ENCODE results near the gene LSM4. TPM values are rescaled to one million over a fixed set of nuclear protein-coding genes. Genes with fewer than 3 reads are reported as not detected.

Gene LSM4
- polyA plus RNA-seq, 1 experiment = 94.7 TPM

- Histone ChIP-seq H3K4me3 (ENCODE audit: low read depth, low read length) (no peak overlapping the region), H3K36me3 (ENCODE audit: control insufficient read depth, insufficient read depth, low read length) (peaks cover 18% of the 10 kb centered on the region), H3K27me3 (ENCODE audit: control insufficient read depth, insufficient read depth, low read length) (no peaks in the 10 kb centered on the region)
- DNase-seq (ENCODE audit: low read depth) = no peak
- TF ChIP-seq, protein P1, sequence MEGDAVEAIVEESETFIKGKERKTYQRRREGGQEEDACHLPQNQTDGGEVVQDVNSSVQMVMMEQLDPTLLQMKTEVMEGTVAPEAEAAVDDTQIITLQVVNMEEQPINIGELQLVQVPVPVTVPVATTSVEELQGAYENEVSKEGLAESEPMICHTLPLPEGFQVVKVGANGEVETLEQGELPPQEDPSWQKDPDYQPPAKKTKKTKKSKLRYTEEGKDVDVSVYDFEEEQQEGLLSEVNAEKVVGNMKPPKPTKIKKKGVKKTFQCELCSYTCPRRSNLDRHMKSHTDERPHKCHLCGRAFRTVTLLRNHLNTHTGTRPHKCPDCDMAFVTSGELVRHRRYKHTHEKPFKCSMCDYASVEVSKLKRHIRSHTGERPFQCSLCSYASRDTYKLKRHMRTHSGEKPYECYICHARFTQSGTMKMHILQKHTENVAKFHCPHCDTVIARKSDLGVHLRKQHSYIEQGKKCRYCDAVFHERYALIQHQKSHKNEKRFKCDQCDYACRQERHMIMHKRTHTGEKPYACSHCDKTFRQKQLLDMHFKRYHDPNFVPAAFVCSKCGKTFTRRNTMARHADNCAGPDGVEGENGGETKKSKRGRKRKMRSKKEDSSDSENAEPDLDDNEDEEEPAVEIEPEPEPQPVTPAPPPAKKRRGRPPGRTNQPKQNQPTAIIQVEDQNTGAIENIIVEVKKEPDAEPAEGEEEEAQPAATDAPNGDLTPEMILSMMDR (IDR thresholded peaks at IDR 0.05; ENCODE audit: insufficient read depth, low read depth, low read length) = no peak
- ChIA-PET CTCF (interaction anchor here (3.7 kb wide), 1 partner anchor 9 kb away, joined by 38 read pairs; no protein-coding TSS in a partner anchor), POLR2A (no interaction called here)
Observed at GRCh38 chr19:18261474-18261873, 61.4 kb downstream of the LSM4 start.

DNA sequence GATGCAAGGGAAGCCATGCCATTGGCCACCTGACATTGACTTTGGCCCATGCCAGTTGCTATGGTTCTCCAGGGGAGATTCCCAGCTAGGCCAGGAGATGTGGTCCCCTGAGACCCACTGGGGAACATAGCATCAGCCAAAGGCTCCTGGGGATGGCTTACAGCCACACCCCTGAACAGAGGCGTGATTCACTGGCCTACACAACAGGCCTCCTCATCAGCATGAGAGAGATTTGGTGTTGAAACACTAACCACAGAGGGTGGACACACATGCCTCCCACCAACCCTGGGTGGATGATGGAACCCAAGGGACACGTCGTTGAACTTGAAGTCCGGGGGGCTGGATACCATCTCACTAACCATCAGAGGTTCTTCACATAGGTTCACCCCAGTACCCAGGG is 63.0 kb downstream of the LSM4 start:
- ChIA-PET CTCF (interaction anchor here (0.9 to 3.7 kb wide), 3 partner anchors 7 to 69 kb away, joined by 3 to 38 read pairs (median 7); no protein-coding TSS in a partner anchor), POLR2A (no interaction called here)
- no peak overlapping the region for H3K4me3 ChIP-seq (ENCODE audit: low read depth, low read length)
- TF ChIP-seq, protein P1 (IDR thresholded peaks at IDR 0.05; ENCODE audit: insufficient read depth, low read depth, low read length) = no peak
- no peaks in the 10 kb centered on the region for H3K27me3 ChIP-seq (ENCODE audit: control insufficient read depth, insufficient read depth, low read length)
- no peak for DNase-seq (ENCODE audit: low read depth)
- peaks cover 6% of the 10 kb centered on the region for H3K36me3 ChIP-seq (ENCODE audit: control insufficient read depth, insufficient read depth, low read length)

DNA sequence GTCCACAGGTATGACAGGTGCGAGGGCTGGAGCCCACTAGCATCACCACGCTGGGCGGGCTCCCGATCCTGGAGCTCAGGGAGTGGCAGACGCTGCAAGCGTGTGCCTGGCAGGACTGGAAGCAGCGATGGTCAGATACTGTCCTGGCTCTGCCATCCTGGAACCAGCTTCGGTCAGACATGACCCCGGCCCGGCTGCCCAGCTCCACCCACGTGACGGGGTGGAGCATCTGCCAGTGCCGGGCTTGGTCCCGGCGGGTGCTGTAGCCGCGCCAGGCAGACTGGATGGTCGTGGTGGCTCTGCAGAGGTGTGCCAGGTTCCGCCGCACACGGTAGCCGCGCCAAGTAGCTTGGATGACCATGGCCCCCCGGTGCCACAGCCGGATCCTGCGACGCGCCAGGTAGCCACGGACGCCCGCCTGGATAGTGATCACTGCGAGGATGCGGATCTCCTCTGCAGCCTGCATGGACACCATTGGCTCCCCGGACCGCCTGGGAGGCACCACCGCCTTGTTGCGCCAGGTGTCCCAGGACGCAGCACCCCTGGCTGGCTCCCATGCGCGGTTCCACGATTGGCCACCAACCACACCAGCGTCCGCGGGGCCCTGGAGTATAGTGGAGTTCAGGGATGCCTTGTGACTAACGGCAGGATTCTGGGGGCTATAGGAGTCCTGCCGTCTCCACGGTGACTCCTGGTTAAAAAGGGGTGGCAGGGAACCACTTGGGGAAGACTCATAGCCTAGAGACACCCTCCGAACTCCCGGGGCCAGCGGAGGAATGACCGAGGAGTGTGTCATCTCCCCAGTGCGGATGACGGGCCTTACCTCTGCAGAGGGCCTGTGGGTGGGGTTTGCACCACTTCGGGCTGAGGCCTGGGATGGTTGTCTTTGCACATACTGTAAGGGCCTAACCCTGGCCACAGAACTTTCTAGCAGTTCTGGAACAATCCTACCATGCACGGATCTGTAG is 65.1 kb downstream of the LSM4 start:
- no peak for DNase-seq (ENCODE audit: low read depth)
- TF ChIP-seq, protein P1 (IDR thresholded peaks at IDR 0.05; ENCODE audit: insufficient read depth, low read depth, low read length) = no peak
- Histone ChIP-seq H3K27me3 (ENCODE audit: control insufficient read depth, insufficient read depth, low read length) (peaks cover 5% of the 10 kb centered on the region), H3K36me3 (ENCODE audit: control insufficient read depth, insufficient read depth, low read length) (no peaks in the 10 kb centered on the region), H3K4me3 (ENCODE audit: low read depth, low read length) (no peak overlapping the region)
- POLR2A ChIA-PET = no interaction called here
- CTCF ChIA-PET = interaction anchor here (0.8 to 1.3 kb wide), 4 partner anchors 65 to 118 kb away, joined by 3 to 4 read pairs (median 4); partner anchors contain the start of gene MPV17L2

Small RNA genes within 50 kb of the gene (small RNA-seq; reads per million reads assigned to genes)
- gene MIR3188 (ENCODE audit: insufficient read length, low read depth, low replicate concordance) = not detected
- not detected for gene RN7SL513P (ENCODE audit: insufficient read length, low read depth, low replicate concordance)
- gene RPL39P38 (ENCODE audit: insufficient read length, low read depth, low replicate concordance) = not detected

Other genes starting within 250 kb of the LSM4 start
- gene IL12RB1, start 236.1 kb downstream of the LSM4 start, polyA plus RNA-seq (2011; rRNA removed) = 0.10 and 0.13 TPM in 2 replicates
- gene MAST3, start 225.3 kb downstream of the LSM4 start, polyA plus RNA-seq (2011; rRNA removed) = 1.9 and 2.8 TPM in 2 replicates
- gene PIK3R2, start 169.9 kb downstream of the LSM4 start, polyA plus RNA-seq (2011; rRNA removed) = 9.4 and 17.4 TPM in 2 replicates
- gene IFI30, start 149.3 kb downstream of the LSM4 start, polyA plus RNA-seq (2011; rRNA removed) = 11.1 and 14.5 TPM in 2 replicates
- 13.3 and 25.0 TPM in 2 replicates for gene MPV17L2, start 129.9 kb downstream of the LSM4 start, polyA plus RNA-seq (2011; rRNA removed)
- 1.4 and 2.0 TPM in 2 replicates for gene RAB3A, start 119.0 kb downstream of the LSM4 start, polyA plus RNA-seq (2011; rRNA removed)
- 0.06 and 0.12 TPM in 2 replicates for gene PDE4C, start 96.6 kb downstream of the LSM4 start, polyA plus RNA-seq (2011; rRNA removed)
- 0.82 and 1.5 TPM in 2 replicates for gene IQCN, start 48.6 kb downstream of the LSM4 start, polyA plus RNA-seq (2011; rRNA removed)
- 92.0 and 124 TPM in 2 replicates for gene JUND, start 41.5 kb downstream of the LSM4 start, polyA plus RNA-seq (2011; rRNA removed)
- 30.7 and 32.2 TPM in 2 replicates for gene PGPEP1, start 17.5 kb upstream of the LSM4 start, polyA plus RNA-seq (2011; rRNA removed)
- gene GDF15, start 63.1 kb upstream of the LSM4 start, polyA plus RNA-seq (2011; rRNA removed) = 19.0 and 30.8 TPM in 2 replicates
- 0.06 TPM in 1 of 2 replicates, not detected in the other for gene LRRC25, start 74.5 kb upstream of the LSM4 start, polyA plus RNA-seq (2011; rRNA removed)
- gene SSBP4, start 96.3 kb upstream of the LSM4 start, polyA plus RNA-seq (2011; rRNA removed) = 16.3 and 24.1 TPM in 2 replicates
- gene ISYNA1, start 115.1 kb upstream of the LSM4 start, polyA plus RNA-seq (2011; rRNA removed) = 13.5 and 27.0 TPM in 2 replicates
- 4.4 and 10.2 TPM in 2 replicates for gene ELL, start 199.0 kb upstream of the LSM4 start, polyA plus RNA-seq (2011; rRNA removed)
- gene FKBP8, start 220.5 kb upstream of the LSM4 start, polyA plus RNA-seq (2011; rRNA removed) = 168 and 280 TPM in 2 replicates
- gene KXD1, start 234.8 kb upstream of the LSM4 start, polyA plus RNA-seq (2011; rRNA removed) = 100 and 163 TPM in 2 replicates
- 2,336 and 2,472 TPM in 2 replicates for gene UBA52, start 248.8 kb upstream of the LSM4 start, polyA plus RNA-seq (2011; rRNA removed)

All from BJ (cell line).